G401 (cell line): ENCODE measurements around the gene LCN9. TPM values are rescaled to one million over a fixed set of nuclear protein-coding genes. Genes with fewer than 3 reads are reported as not detected.

Source experiments
- DNase-seq: peaks from one replicate; pipeline ENCODE4 v3.0.0-alpha.2; 2015; ENCODE audit warnings: low spot score
- in situ Hi-C: cut with HindIII; loops from 2 replicates; pipeline ENCODE4 v1.10.0; 2016; ENCODE audit warnings: low sequenced_read_pairs, mixed read lengths
- total RNA-seq: library from RNA; depleted of rRNA; stranded (reverse); fragments of >200 nt; shearing (Covaris generic); gene quantifications from 2 replicates; pipeline ENCODE4 v1.2.3, GENCODE V29; 2014

The LCN9 gene
- total RNA-seq, 1 experiment from 2014 or later: not detected

- no peak for DNase-seq
- in situ Hi-C loops: no loop called here
Measured at GRCh38 chr9:135641745-135642144, 21.4 kb upstream of the LCN9 start.

DNA sequence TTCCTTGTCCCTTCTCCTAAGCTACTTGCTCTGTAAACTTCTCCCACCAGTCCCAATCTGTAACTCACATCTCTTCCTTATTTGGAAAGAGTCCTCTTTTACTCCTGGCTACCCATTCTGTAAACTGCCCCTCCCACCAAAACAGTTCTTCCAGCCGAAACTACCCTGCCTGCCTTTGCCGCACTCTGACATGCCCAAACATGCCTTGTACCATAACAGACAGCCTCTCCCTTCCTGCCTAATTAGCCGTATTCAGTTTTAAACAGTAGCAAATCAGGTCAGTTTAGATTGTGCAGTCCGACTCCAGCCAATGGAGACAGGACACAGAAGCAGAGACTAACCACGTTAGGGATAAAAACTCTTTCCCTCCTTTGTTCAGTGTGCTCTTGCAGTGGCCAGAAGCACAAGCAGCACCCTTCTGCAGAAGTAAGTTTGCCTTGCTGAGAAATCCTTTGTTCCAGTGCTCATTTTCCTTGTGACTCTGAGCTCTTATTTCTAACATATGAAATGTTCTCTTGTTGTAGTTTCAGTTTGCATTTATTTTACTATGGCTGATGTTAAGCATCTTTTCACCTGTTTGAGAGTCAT lies 18.4 kb upstream of the LCN9 start:
- in situ Hi-C loops: no loop called here
- DNase-seq: no peak

DNA sequence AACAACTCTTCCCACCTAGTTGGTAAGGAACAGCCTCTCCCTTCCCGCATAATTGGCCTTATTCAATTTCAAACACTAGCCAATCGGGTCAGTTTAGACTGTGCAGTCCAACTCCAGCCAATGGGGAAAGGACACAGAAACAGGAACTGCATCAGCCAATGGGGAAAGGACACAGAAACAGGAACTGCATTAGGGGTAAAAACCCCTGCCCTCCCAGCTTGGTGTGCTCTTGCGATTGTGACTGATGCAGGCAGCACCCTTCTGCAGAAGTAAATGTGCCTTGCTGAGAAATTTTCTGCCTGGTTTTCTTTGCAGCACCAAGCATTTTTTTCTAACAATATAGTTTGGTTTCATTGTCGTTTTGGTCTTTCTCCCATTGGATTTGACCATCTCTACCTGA lies 15.2 kb upstream of the LCN9 start:
- no peak for DNase-seq

GRCh38 chr9:135648494-135649410 lies 14.4 kb upstream of the LCN9 start:
- in situ Hi-C loops: no loop called here
- no peak for DNase-seq

More for the DNA sequence above, 15.2 kb upstream of the LCN9 start:
- in situ Hi-C loops: no loop called here

DNA sequence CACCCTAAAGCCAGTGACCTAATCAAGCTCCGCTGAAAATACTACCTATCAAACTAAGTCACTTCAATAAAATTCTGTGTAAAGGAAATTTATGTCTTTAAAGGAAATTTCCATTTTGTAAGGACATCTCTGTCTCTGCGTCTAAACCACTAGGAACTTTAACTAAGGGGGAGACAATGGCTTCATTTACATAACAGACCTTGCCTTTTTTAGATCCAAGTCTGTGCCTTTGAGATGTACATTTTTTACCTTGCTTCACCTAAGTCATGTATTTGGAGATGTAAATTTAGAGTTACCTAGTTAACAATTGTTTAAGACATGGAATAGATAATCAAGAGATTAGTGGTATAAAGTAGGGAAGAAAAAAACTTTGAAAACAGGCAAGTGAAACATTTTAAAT lies 13.6 kb upstream of the LCN9 start:
- in situ Hi-C loops: no loop called here
- no peak for DNase-seq

GRCh38 chr9:135650408-135650807 lies 12.7 kb upstream of the LCN9 start:
- no peak for DNase-seq
- in situ Hi-C loops: no loop called here

DNA sequence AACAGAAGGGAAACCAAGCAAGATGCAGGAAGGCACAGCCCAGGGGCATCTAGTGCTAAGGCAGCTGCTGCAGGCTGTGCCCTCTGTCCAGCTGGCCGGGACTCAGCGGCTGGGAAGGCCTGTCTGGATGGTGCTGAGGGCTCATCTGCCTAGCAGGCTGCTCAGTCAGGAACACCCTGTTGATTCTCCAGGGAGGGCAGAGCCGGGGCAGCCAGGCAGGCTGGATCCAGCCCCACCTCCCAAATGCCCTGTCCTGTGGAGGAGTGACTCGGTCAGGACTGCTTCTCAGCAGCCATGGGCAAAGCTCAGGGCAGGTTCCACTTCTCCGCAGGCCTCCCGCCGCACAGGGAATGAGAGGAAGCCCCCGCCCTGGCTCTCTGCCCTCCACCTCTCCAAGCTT lies 7.8 kb upstream of the LCN9 start:
- no peak for DNase-seq

GRCh38 chr9:135657416-135657815 lies 5.7 kb upstream of the LCN9 start:
- in situ Hi-C loops: no loop called here
- no peak for DNase-seq

More for the DNA sequence above, 7.8 kb upstream of the LCN9 start:
- in situ Hi-C loops: no loop called here

- no peak for DNase-seq
- in situ Hi-C loops: no loop called here
Measured at GRCh38 chr9:135659252-135659651, 3.9 kb upstream of the LCN9 start.

DNA sequence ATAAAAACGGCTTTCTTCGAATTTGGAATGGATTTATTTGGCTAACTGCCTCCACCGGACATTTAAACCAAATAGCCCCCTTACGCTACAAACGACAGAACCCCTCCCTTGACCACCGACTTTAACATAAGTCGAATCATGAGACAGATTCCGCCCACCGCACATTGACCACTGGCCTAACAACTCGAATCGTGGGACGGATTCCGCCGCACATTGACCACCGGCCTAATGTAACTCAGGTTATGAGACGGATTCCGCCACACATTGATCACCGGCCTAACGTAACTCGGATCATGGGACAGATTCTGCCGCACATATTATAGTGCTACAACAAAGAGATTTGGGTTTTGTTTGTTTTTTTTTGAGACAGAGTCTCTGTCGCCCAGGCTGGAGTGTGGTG lies 2.7 kb upstream of the LCN9 start:
- DNase-seq: no peak
- in situ Hi-C loops: no loop called here

DNA sequence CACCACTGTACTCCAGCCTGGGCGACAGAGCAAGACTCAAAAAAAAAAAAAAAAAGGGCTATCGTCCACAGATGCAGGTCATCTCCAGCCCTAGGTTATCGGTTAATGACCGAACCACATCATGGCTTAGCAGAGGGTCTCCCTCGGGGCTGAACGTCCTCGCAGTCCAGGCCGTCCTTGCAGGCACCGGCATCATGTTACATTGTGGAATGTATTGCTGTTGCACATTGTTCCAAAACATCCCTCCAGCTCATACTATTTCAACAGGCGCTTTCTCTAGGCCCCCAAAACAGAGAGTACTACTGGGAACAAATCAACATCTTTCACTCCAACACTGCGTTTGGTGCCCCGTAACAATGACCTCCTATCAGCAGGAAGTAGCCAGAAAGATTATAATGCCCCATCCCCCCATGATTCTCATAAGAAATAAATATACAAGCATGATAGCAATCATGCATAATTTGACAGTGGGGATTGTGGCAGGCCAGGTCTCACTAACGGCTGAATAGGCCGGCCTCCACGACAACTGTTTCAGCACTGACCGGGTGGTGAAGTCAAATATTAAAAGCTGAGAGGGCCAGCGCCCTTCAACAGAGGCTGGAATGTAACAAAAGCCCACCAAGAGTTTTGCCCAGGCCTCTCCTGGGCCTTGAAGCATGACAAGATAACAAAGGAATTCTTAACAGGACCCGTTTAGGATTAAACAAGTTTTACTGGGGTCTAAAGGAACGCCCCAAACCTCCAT lies 1.1 kb upstream of the LCN9 start:
- in situ Hi-C loops: no loop called here
- DNase-seq: no peak

DNA sequence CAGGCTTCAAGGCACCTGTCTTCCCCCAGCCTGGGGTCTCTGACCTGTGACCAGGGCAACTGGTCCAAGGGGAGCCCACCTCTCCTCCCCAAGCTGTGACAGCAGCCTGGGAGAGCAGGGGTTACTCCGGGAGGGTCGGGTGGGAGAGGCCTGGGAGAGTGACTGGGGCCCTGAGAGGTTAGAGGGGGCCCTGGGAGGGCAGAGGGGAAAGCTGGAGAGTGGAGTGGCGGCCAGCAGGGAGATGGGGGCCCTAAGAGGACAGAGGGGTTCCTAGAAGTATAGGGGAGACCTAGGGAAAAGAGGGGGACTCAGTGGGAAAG lies 302 bp downstream of the LCN9 start:
- in situ Hi-C loops: no loop called here
- DNase-seq: no peak

GRCh38 chr9:135663857-135664256 lies 748 bp downstream of the LCN9 start:
- no peak for DNase-seq
- in situ Hi-C loops: no loop called here

GRCh38 chr9:135664266-135664665 lies 1.2 kb downstream of the LCN9 start:
- no peak for DNase-seq
- in situ Hi-C loops: no loop called here

GRCh38 chr9:135664801-135665794 lies 2.0 kb downstream of the LCN9 start:
- in situ Hi-C loops: no loop called here
- no peak for DNase-seq

- DNase-seq: no peak
- in situ Hi-C loops: no loop called here
Measured at GRCh38 chr9:135665795-135666189, 2.7 kb downstream of the LCN9 start.

GRCh38 chr9:135666534-135667462 lies 3.7 kb downstream of the LCN9 start:
- in situ Hi-C loops: no loop called here
- no peak for DNase-seq

GRCh38 chr9:135667463-135668001 lies 4.4 kb downstream of the LCN9 start:
- in situ Hi-C loops: no loop called here
- no peak for DNase-seq
